Inflammatory macrophage treated with lipopolysaccharide for 4 hours (primary cell): Measurements from ENCODE around the gene GTF2H1.
"Not testable (repeated sequence)": the region's sequence is repeated elsewhere in the genome, so short reads cannot be mapped to it uniquely, and the experiment has no call there.

Source experiments
- DNase-seq: peaks from one replicate; pipeline ENCODE4 v3.0.0-alpha.2; 2020

The GTF2H1 gene

GRCh38 chr11:18320617-18321016 lies 1.8 kb upstream of the GTF2H1 start:
- peak; percentile 52 for DNase-seq

GRCh38 chr11:18321578-18321968 lies 794 bp upstream of the GTF2H1 start:
- peak; percentile 77 for DNase-seq

GRCh38 chr11:18322818-18323570 lies 627 bp downstream of the GTF2H1 start:
- no peak for DNase-seq

- not testable (repeated sequence) for DNase-seq
Measured at GRCh38 chr11:18323881-18324280, 1.5 kb downstream of the GTF2H1 start.

GRCh38 chr11:18324381-18324780 lies 2.0 kb downstream of the GTF2H1 start:
- peak; percentile 24 for DNase-seq

- no peak for DNase-seq
Measured at GRCh38 chr11:18329196-18329870, 7.0 kb downstream of the GTF2H1 start.

GRCh38 chr11:18330921-18331320 lies 8.6 kb downstream of the GTF2H1 start:
- DNase-seq: no peak

- no peak for DNase-seq
Measured at GRCh38 chr11:18332302-18332701, 9.9 kb downstream of the GTF2H1 start.

GRCh38 chr11:18332891-18333290 lies 10.5 kb downstream of the GTF2H1 start:
- no peak for DNase-seq

GRCh38 chr11:18347471-18348125 lies 25.2 kb downstream of the GTF2H1 start:
- no peak for DNase-seq

- no peak for DNase-seq
Measured at GRCh38 chr11:18352581-18352980, 30.2 kb downstream of the GTF2H1 start.

- no peak for DNase-seq
Measured at GRCh38 chr11:18358646-18359045, 36.3 kb downstream of the GTF2H1 start.

GRCh38 chr11:18361154-18361553 lies 38.8 kb downstream of the GTF2H1 start:
- DNase-seq: no peak

- no peak for DNase-seq
Measured at GRCh38 chr11:18364495-18365073, 42.2 kb downstream of the GTF2H1 start.

GRCh38 chr11:18365741-18366140 lies 43.4 kb downstream of the GTF2H1 start:
- no peak for DNase-seq

- no peak for DNase-seq
Measured at GRCh38 chr11:18366286-18366685, 43.9 kb downstream of the GTF2H1 start.

- DNase-seq: no peak
Measured at GRCh38 chr11:18367431-18367830, 45.1 kb downstream of the GTF2H1 start.

GRCh38 chr11:18368221-18368620 lies 45.9 kb downstream of the GTF2H1 start:
- DNase-seq: no peak

- DNase-seq: no peak
Measured at GRCh38 chr11:18369398-18369797, 47.0 kb downstream of the GTF2H1 start.

- DNase-seq: no peak
Measured at GRCh38 chr11:18371279-18371678, 48.9 kb downstream of the GTF2H1 start.

- DNase-seq: no peak
Measured at GRCh38 chr11:18372201-18372600, 49.8 kb downstream of the GTF2H1 start.

GRCh38 chr11:18374956-18375355 lies 52.6 kb downstream of the GTF2H1 start:
- no peak for DNase-seq

GRCh38 chr11:18375941-18376340 lies 53.6 kb downstream of the GTF2H1 start:
- no peak for DNase-seq

- no peak for DNase-seq
Measured at GRCh38 chr11:18379201-18379600, 56.8 kb downstream of the GTF2H1 start.
